K562 (cell line): ENCODE measurements around the gene CTCFL.

Experiments used
- ATF3 ChIP-seq, 2 experiments: fragments of 450-650 bp in 1 of 2; sonication (generic) in 1 of 2; formaldehyde crosslinking in 1 of 2; IDR thresholded peaks in 1 of 2; conservative IDR thresholded peaks in 1 of 2; 2 replicates each; pipeline versions ENCODE4 v1.6.1 to v1.8.1; 2016 to 2023; ENCODE audit warnings: mild to moderate bottlenecking in 2 of 2, moderate library complexity in 2 of 2, inconsistent platforms in 1 of 2, missing genetic modification reagents in 1 of 2
- ATF7 ChIP-seq: fragments of 450-650 bp; IDR thresholded peaks from 2 replicates; pipeline ENCODE4 v1.7.1; 2014; ENCODE audit warnings: mild to moderate bottlenecking, moderate library complexity
- CBFB ChIP-seq: sonication (generic); formaldehyde crosslinking; IDR thresholded peaks from 2 replicates; pipeline ENCODE4 v1.4.0; 2020; ENCODE audit warnings: mild to moderate bottlenecking, missing genetic modification reagents
- CHD2 ChIP-seq: IDR thresholded peaks from 2 replicates; pipeline ENCODE4 v1.6.1; 2011; ENCODE audit warnings: low read depth, low read length
- EGR1 ChIP-seq: fragments of 450-650 bp; conservative IDR thresholded peaks from 2 replicates; pipeline ENCODE4 v1.6.1; 2017; ENCODE audit warnings: mild to moderate bottlenecking
- MAFG ChIP-seq: fragments of 450-650 bp; conservative IDR thresholded peaks from 2 replicates; pipeline ENCODE4 v1.6.1; 2016; ENCODE audit warnings: missing genetic modification characterization, missing compliant biosample characterization
- MYC ChIP-seq, 2 experiments: fragments of 250-450 bp in 1 of 2; sonication (Bioruptor Pico) in 1 of 2; IDR thresholded peaks; 2 replicates each; pipeline versions ENCODE4 v1.5.1 to v1.6.1; 2012 to 2021; ENCODE audit warnings: low read depth in 2 of 2, borderline replicate concordance in 1 of 2, improper control_type of control experiment in 1 of 2, low read length in 1 of 2, mild to moderate bottlenecking in 1 of 2, moderate library complexity in 1 of 2
- NR3C1 ChIP-seq: sonication (generic); formaldehyde crosslinking; IDR thresholded peaks from 2 replicates; pipeline ENCODE4 v1.8.1; 2022; ENCODE audit warnings: missing genetic modification reagents
- RBM39 ChIP-seq: fragments of 200-400 bp; formaldehyde crosslinking; optimal IDR thresholded peaks from 2 replicates; pipeline ENCODE3; 2018; ENCODE audit warnings: low read depth, low read length
- SMAD2 ChIP-seq: fragments of 150-350 bp; IDR thresholded peaks from 2 replicates; pipeline ENCODE4 v1.6.1; 2014; ENCODE audit warnings: low read depth, mild to moderate bottlenecking, low read length
- YY1 ChIP-seq, 3 experiments: IDR thresholded peaks; 2 replicates each; pipeline ENCODE4 v1.6.1; 2011; ENCODE audit warnings: low read length in 2 of 3, mild to moderate bottlenecking in 2 of 3, moderate library complexity in 2 of 3, borderline replicate concordance in 1 of 3, control low read depth in 1 of 3, low read depth in 1 of 3; ENCODE audit not compliant: insufficient read depth in 3 of 3, insufficient replicate concordance in 2 of 3, control insufficient read depth in 1 of 3, insufficient read length in 1 of 3; ENCODE audit errors: extremely low read depth in 1 of 3
- ZNF668 ChIP-seq: fragments of 250-450 bp; sonication (Bioruptor Pico); IDR thresholded peaks from 2 replicates; pipeline ENCODE4 v1.8.0; 2022; ENCODE audit warnings: mild to moderate bottlenecking, inconsistent platforms
- TF ChIP-seq, protein P1 (sequence below), 3 experiments: IDR thresholded peaks in 2 of 3; conservative IDR thresholded peaks in 1 of 3; 2 replicates each; pipeline ENCODE4 v1.5.1; 2011 to 2012; ENCODE audit warnings: low read length in 3 of 3, mild to moderate bottlenecking in 3 of 3, control low read depth in 2 of 3, improper control_type of control experiment in 1 of 3, inconsistent platforms in 1 of 3, low read depth in 1 of 3, mixed read lengths in 1 of 3, moderate library complexity in 1 of 3; ENCODE audit not compliant: insufficient read depth in 2 of 3

GRCh38 chr20:57474816-57475215 is 50.1 kb downstream of the CTCFL start:
- TF ChIP-seq YY1 (IDR thresholded peaks at IDR 0.05; ENCODE audit: borderline replicate concordance in 1 of 3, control insufficient read depth in 1 of 3, extremely low read depth in 1 of 3, insufficient read depth in 3 of 3, insufficient read length in 1 of 3, insufficient replicate concordance in 2 of 3, low read depth in 1 of 3, low read length in 2 of 3) = no peak
- no peak for TF ChIP-seq MAFG
- TF ChIP-seq, protein P1, sequence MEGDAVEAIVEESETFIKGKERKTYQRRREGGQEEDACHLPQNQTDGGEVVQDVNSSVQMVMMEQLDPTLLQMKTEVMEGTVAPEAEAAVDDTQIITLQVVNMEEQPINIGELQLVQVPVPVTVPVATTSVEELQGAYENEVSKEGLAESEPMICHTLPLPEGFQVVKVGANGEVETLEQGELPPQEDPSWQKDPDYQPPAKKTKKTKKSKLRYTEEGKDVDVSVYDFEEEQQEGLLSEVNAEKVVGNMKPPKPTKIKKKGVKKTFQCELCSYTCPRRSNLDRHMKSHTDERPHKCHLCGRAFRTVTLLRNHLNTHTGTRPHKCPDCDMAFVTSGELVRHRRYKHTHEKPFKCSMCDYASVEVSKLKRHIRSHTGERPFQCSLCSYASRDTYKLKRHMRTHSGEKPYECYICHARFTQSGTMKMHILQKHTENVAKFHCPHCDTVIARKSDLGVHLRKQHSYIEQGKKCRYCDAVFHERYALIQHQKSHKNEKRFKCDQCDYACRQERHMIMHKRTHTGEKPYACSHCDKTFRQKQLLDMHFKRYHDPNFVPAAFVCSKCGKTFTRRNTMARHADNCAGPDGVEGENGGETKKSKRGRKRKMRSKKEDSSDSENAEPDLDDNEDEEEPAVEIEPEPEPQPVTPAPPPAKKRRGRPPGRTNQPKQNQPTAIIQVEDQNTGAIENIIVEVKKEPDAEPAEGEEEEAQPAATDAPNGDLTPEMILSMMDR (IDR thresholded peaks at IDR 0.05 in 2 of 3, conservative IDR thresholded peaks at IDR 0.05 in 1 of 3; ENCODE audit: insufficient read depth in 2 of 3, low read depth in 1 of 3, low read length in 3 of 3) = no peak
- TF ChIP-seq ATF3 (IDR thresholded peaks at IDR 0.05) = no peak
- TF ChIP-seq ATF3 (CRISPR knock-in tag; conservative IDR thresholded peaks at IDR 0.05) = no peak
- TF ChIP-seq ZNF668 = no peak
- no peak for TF ChIP-seq NR3C1 (CRISPR knock-in tag)
- TF ChIP-seq RBM39 = no peak
- TF ChIP-seq CHD2 = no peak
- no peak for TF ChIP-seq CBFB (CRISPR knock-in tag)
- no peak for TF ChIP-seq SMAD2
- TF ChIP-seq EGR1 = no peak
- TF ChIP-seq ATF7 = no peak
- TF ChIP-seq MYC (IDR thresholded peaks at IDR 0.05; ENCODE audit: low read depth, low read length) = no peak
- TF ChIP-seq MYC (CRISPR knock-in tag; IDR thresholded peaks at IDR 0.05; ENCODE audit: borderline replicate concordance, low read depth) = no peak
